ENCODE data around the gene NCK2. TPM values are rescaled to one million over a fixed set of nuclear protein-coding genes. Genes with fewer than 3 reads are reported as not detected.

The NCK2 gene
- total RNA-seq, 1 donor from 2014 or later: 55.2 TPM

- Mint-ChIP-seq H3K4me1 (ENCODE audit: low read depth) (peaks cover 68% of the 10 kb centered on the region), H3K27ac (ENCODE audit: unreplicated experiment) (no peak overlapping the region), H3K9me3 (ENCODE audit: low read depth) (no peaks in the 10 kb centered on the region), H3K4me3 (ENCODE audit: unreplicated experiment) (no peak overlapping the region), H3K27me3 (ENCODE audit: low read depth) (no peaks in the 10 kb centered on the region), H3K36me3 (ENCODE audit: low read depth) (no peaks in the 10 kb centered on the region)
- DNase-seq (ENCODE audit: low spot score): no peak
- TF ChIP-seq, protein P1, sequence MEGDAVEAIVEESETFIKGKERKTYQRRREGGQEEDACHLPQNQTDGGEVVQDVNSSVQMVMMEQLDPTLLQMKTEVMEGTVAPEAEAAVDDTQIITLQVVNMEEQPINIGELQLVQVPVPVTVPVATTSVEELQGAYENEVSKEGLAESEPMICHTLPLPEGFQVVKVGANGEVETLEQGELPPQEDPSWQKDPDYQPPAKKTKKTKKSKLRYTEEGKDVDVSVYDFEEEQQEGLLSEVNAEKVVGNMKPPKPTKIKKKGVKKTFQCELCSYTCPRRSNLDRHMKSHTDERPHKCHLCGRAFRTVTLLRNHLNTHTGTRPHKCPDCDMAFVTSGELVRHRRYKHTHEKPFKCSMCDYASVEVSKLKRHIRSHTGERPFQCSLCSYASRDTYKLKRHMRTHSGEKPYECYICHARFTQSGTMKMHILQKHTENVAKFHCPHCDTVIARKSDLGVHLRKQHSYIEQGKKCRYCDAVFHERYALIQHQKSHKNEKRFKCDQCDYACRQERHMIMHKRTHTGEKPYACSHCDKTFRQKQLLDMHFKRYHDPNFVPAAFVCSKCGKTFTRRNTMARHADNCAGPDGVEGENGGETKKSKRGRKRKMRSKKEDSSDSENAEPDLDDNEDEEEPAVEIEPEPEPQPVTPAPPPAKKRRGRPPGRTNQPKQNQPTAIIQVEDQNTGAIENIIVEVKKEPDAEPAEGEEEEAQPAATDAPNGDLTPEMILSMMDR (IDR thresholded peaks at IDR 0.05): no peak
These were observed 48.7 kb downstream of the NCK2 start for GRCh38 chr2:105793196-105793975.

DNA sequence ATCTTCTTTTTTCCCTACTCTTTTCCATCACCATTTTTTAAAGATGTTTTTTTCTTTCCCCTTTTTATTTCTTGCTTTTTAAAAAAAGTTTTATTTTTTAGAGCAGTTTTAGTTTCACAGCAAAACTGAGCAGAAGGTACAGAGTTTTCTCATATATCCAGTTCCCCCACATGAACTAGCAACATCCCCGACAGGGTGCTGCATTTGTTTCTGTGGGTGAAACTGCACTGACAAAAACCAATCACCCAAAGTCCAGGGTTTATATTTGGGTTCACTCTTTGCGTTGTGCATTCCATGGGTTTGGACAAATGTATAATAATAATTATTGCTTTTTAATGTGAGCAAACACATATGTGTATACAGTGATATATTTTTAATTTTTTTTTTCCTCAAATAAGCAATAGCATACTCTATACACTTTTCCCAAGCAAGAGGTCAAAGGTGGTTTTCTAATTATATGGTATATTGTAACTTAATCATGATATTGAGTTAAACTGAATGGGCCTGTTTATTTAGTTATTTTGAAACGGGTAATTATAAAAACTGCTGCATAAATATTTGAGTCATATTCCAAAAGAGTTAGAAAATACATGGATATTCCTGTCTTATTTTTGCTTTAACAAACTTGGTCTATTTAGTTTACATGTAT is 50.3 kb downstream of the NCK2 start:
- H3K4me1 Mint-ChIP-seq (ENCODE audit: low read depth): peaks cover 67% of the 10 kb centered on the region
- H3K27ac Mint-ChIP-seq (ENCODE audit: unreplicated experiment): no peak overlapping the region
- no peaks in the 10 kb centered on the region for H3K36me3 Mint-ChIP-seq (ENCODE audit: low read depth)
- no peaks in the 10 kb centered on the region for H3K27me3 Mint-ChIP-seq (ENCODE audit: low read depth)
- no peak for DNase-seq (ENCODE audit: low spot score)
- H3K4me3 Mint-ChIP-seq (ENCODE audit: unreplicated experiment): no peak overlapping the region
- TF ChIP-seq, protein P1 (IDR thresholded peaks at IDR 0.05): no peak
- H3K9me3 Mint-ChIP-seq (ENCODE audit: low read depth): no peaks in the 10 kb centered on the region

GRCh38 chr2:105795575-105795934 is 50.8 kb downstream of the NCK2 start:
- no peak for DNase-seq (ENCODE audit: low spot score)
- Mint-ChIP-seq H3K4me3 (ENCODE audit: unreplicated experiment) (no peak overlapping the region), H3K27ac (ENCODE audit: unreplicated experiment) (no peak overlapping the region), H3K4me1 (ENCODE audit: low read depth) (peaks cover 67% of the 10 kb centered on the region), H3K36me3 (ENCODE audit: low read depth) (no peaks in the 10 kb centered on the region), H3K9me3 (ENCODE audit: low read depth) (no peaks in the 10 kb centered on the region), H3K27me3 (ENCODE audit: low read depth) (no peaks in the 10 kb centered on the region)
- TF ChIP-seq, protein P1 (IDR thresholded peaks at IDR 0.05): no peak

- DNase-seq (ENCODE audit: low spot score): no peak
- Mint-ChIP-seq H3K27me3 (ENCODE audit: low read depth) (no peaks in the 10 kb centered on the region), H3K4me3 (ENCODE audit: unreplicated experiment) (no peak overlapping the region), H3K27ac (ENCODE audit: unreplicated experiment) (no peak overlapping the region), H3K36me3 (ENCODE audit: low read depth) (no peaks in the 10 kb centered on the region), H3K4me1 (ENCODE audit: low read depth) (peaks cover 64% of the 10 kb centered on the region), H3K9me3 (ENCODE audit: low read depth) (no peaks in the 10 kb centered on the region)
- TF ChIP-seq, protein P1 (IDR thresholded peaks at IDR 0.05): no peak
These were observed 51.5 kb downstream of the NCK2 start for GRCh38 chr2:105796131-105796638.

GRCh38 chr2:105796791-105797190 is 52.1 kb downstream of the NCK2 start:
- DNase-seq (ENCODE audit: low spot score): no peak
- TF ChIP-seq, protein P1 (IDR thresholded peaks at IDR 0.05): no peak
- H3K36me3 Mint-ChIP-seq (ENCODE audit: low read depth): no peaks in the 10 kb centered on the region
- no peaks in the 10 kb centered on the region for H3K9me3 Mint-ChIP-seq (ENCODE audit: low read depth)
- H3K27me3 Mint-ChIP-seq (ENCODE audit: low read depth): no peaks in the 10 kb centered on the region
- no peak overlapping the region for H3K4me3 Mint-ChIP-seq (ENCODE audit: unreplicated experiment)
- peak overlapping the region; percentile 30 for H3K27ac Mint-ChIP-seq (ENCODE audit: unreplicated experiment)
- peaks cover 59% of the 10 kb centered on the region for H3K4me1 Mint-ChIP-seq (ENCODE audit: low read depth)
